Islet precursor cell (in vitro differentiated cells): Measurements from ENCODE around the gene PRKCE.

Source experiments
- DNase-seq: peaks from one replicate; pipeline ENCODE4 v3.0.0-alpha.2; 2018

PRKCE gene

GRCh38 chr2:45814951-45815621 lies 163.6 kb downstream of the PRKCE start:
- no peak for DNase-seq

DNA sequence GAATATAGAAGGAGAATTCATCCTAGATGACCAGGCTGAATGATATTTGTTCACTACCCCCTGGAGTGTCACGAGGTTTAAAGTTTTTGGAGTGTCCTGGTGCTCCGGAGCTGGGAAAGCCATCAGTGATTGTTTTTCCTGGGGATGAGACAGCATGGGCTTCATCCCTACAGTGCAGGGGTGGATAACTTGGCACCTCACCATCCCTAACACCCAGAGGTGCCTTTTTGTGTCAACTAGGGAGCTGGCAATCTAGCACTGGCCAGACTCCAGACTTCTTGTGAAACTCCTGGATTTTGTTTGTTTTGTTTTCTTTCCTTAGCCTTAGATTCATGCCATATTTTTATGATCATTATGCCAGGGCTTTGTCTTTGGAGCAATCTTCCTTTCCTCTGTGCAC lies 164.8 kb downstream of the PRKCE start:
- no peak for DNase-seq

DNA sequence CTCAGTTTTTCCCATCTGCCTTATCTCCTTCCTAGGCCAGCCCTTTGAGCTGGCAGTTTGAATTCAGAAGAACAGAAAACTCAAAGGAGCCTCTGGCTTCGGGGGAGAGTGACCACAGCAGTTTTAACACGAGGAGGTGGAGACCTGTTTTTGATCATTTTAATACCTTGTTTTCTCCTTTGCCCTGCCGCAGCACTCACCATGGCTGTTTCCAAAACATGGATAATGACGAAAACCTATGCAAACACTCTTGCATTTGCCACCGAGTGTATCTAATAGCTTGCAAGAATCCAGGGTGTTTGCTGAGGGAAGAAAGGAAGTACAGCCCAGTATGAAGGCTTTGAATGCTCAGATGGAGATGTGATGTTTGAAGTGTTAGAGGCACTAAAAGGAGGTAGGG lies 167.1 kb downstream of the PRKCE start:
- DNase-seq, result no peak

GRCh38 chr2:45820048-45820447 lies 168.6 kb downstream of the PRKCE start:
- DNase-seq, result no peak

DNA sequence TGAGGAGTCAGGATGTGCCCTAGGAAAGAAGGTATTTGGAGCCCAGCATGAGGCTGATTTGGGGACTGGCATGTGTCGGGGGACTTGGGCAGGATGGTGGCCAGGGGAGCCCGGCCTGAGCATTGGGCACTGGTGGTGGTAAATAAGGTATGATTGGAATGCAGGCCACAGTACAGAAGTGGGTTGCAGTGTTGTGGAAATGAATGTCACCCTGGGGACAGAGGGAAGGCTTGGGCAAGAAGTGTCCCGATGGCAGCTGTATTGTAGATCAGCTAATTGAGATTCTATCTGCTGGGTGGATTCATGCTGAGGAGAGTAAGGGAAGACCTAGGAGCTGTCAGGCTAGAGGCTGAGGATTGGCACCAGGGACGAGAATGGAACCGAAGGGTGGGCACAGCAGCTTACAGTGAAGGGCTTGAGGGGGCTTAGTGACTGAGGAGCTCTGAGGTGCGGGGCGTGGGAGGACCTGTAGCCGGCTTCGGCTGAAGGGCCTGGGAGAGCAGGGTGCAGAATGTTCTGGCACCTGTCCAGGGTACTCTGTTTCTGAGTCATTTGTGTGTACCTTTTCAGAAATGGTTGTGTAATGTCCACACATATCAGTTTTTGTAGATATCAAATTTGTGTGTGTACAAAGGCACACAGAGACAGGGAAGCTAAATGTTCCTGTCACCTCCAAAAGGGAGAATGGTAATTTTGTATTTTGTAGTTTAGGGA lies 170.2 kb downstream of the PRKCE start:
- no peak for DNase-seq

DNA sequence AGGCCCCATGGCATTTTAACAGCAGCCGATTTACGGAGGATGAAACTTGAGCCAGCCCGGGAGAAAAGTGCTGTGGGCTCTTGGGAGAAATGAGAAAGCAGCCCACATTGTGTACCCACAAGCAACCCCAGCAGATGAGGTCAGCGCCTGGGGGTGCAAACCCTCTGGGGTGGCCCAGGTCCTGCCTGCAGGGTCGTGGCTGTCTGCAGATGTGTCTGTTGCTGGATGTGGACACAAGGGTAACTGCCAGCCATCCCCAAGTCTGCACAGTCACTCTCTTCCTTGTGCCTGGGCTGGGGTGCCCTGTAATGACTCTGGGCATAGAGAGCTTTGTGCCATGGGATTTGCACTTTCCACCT lies 170.8 kb downstream of the PRKCE start:
- no peak for DNase-seq

DNA sequence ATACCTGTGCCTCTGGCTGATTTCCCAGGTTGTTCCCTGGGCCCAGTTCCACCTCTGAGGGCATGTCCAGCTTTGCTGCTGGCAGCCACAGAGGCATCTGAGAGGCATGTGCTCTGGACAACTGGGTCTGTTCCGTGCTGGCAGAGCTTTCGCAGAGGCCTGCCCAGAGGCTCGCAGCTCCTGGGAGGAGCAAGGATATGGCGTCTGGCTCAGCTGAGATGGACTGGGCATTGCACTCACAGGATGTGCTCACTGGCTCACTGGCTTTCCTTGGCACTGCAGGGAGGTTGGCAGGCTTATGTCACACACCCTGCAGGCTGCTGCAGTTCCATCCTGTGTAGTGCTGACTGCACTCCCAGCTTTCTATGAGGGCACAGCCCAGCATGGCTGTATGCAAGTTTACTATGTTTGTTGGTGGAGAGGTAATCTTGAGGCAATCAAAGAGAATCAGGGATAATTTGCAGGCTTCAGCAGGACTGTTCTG lies 172.3 kb downstream of the PRKCE start:
- no peak for DNase-seq

DNA sequence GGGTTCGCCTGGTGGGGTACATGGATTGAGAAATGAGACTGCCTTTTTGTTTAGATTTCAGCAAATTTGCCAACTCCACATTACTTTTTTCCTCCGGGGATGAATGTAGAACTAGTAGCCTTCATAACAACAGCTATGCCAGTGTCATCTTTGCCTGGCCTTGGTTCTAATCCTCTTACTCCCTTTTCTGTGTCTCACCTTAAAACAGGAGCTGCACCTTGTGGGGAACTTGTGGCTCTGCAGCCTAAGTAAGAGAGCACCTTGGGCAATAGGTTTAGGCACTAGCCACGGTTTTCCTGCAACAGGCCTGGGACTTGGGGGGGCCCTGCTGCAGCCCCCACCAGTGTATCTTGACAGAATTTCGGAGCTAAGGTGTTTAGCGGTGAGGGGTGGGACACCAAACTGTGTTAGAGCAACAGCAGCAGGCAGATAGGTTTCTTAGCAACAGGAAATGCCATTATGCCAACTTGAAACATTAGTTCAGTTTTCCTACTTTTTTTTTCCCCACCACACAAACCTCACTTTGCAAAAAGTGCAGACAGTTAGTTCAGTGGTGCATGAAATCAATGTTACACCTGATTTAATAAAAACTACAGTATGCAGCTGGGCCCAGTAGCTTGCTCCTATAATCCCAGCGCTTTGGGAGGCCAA lies 173.7 kb downstream of the PRKCE start:
- no peak for DNase-seq

GRCh38 chr2:45826460-45826859 lies 175.0 kb downstream of the PRKCE start:
- no peak for DNase-seq

DNA sequence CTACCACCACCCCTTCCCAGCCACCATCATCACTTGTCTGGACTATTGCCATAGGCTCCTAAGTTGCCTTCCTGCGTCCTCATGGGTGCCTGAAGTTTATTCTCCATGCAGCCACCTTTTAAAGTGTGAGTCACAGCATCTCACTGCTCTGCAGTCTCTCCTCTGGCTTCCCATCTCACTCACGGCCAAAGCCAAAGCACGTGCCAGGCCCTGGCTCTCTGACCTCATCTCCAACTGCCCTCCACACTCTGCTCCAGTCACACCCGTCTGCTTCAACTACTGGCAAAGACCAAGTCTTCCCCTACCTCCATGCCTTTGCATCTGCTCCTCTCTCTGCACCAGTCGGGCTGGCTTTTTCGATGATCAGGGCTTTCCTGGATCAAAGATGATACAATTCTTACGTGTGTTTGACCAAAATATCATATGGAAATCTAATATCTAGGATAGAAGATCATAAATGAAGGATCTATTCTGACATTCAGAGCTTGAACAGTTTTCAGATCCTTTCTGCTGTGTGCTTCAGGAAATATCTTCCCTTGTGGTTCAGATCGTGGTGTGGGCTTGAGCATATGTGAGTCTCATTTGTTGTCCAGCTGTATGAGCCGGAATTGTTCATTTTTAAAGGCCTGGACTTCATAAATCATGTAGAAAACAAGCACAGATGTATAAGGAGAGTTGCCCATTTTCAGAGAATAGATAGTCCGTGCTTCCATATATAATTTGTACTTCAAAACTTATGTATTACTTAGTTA lies 175.6 kb downstream of the PRKCE start:
- peak; percentile 84 for DNase-seq

DNA sequence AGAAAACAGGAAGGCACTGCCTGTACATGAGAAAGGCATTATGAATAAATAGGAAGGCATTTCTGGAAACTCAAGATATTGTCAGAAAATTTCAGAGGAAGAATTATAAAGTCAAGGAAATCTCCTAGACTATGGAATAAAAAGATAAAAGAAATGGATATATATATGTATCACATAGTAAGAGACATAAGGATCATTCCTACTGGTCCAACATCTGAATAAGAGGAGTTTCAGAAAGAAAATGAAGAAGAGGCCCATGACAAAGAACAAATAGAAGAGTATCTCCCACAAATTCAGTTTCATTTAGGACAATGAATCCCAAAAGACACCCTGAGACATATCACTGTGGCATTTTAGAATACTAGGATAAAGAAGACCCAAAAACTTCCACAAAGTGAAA lies 178.8 kb downstream of the PRKCE start:
- DNase-seq, result no peak

DNA sequence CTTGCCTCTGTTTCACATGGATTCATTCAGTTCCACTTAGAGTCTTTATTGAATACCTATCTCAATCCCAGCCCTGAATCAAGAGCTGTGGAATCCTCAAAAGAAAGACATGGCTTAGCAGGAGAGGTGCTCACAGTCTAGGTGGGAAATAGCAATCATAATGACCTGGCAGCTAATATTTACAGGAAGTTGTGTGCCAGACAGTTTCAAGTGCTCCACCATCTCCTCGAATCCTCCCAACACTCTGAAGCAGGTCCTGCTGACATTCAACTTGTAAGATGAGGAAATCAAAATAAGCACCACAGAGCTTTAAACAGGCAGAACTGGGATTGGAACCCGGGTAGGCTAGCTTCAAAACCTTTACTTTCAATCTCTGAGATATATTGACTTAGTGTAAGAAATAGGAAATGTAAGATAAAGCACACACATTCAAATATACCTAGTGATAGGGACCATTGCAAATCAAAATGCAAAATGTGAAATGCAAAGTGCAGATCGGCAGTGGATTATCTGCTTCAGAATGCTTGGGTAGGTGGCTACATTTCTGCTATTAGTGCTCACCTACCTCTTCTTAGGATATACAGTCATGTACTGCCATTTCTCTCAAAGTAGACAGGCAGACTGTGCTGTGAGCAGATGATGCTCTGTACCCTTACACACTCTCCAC lies 182.0 kb downstream of the PRKCE start:
- no peak for DNase-seq

DNA sequence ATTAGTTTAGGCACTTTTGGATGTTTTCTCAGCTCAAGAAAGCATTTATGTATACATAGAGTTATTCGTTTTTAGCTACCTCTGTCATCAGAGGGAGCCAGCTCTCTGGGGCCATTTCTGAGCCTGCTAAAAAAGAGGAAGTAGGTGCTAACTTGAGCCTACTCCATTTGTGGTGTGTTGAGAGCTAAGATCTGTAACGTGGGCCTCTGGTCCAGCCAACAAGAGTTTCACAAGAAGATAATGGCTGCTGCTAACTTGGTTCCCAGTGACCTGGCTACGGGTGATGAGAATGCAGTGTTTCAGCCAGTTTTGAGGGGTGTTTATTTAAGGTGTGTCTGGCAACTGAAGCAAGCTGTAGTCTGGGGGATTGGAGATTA lies 182.5 kb downstream of the PRKCE start:
- DNase-seq, result no peak

- DNase-seq, result no peak
Observed at GRCh38 chr2:45834372-45834771, 182.9 kb downstream of the PRKCE start.

DNA sequence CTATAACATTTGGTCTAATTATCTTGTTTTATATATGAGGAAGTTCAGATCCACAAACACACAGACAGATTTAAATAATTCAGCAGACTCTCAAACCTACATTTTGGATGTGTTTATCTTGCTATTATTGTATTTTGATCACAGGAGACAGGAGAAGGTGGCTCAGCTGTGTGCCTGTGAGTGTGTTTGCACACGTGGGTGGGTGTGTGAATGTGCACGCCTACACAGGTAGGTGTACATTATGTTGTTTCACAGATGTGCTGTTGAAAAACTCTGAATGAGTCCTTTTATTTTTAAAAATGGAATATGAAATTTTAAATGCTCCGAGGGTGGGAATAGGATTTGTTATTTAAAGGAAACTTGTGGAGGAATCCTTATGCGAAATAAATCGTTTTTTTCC lies 183.4 kb downstream of the PRKCE start:
- no peak for DNase-seq

DNA sequence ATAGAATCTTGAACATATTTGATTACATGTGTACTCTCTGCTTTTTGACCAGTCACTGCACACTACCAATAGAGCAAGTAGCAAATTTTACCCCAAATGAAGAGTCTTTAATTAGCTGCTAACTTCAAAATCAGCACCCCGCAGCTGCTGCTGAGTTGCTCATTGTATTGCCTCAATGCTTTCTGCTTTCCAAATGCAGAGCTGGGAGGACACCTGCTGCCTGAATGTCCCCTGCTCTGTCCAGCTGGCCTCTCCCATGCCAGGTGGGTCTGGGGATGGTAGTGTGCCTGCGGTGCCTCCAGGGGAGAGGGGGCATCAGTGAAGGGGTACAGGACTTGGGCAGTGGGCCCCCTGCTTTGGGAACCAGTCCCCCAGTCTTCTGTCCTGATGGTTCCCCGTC lies 184.8 kb downstream of the PRKCE start:
- DNase-seq, result no peak

DNA sequence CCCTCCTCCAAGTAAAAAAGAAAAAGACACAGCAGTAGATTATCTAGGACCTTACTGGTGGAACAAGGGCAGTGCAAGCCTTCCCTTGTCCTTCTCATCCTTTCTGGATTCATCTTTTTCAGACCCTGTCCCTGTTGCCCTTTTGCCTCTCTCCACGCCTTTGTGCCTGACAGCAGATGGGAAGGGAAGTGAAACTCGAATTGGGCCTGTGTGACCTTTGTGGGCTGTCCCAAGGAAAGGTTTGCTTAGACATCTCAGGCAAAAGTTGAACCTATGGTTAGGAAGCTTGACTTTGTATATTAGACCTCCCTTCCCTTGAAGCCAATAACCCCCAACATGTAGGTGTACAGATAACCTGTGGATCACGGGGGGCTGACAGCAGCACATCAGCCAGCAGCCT lies 185.3 kb downstream of the PRKCE start:
- DNase-seq, result no peak

- no peak for DNase-seq
Observed at GRCh38 chr2:45837812-45838341, 186.4 kb downstream of the PRKCE start.

DNA sequence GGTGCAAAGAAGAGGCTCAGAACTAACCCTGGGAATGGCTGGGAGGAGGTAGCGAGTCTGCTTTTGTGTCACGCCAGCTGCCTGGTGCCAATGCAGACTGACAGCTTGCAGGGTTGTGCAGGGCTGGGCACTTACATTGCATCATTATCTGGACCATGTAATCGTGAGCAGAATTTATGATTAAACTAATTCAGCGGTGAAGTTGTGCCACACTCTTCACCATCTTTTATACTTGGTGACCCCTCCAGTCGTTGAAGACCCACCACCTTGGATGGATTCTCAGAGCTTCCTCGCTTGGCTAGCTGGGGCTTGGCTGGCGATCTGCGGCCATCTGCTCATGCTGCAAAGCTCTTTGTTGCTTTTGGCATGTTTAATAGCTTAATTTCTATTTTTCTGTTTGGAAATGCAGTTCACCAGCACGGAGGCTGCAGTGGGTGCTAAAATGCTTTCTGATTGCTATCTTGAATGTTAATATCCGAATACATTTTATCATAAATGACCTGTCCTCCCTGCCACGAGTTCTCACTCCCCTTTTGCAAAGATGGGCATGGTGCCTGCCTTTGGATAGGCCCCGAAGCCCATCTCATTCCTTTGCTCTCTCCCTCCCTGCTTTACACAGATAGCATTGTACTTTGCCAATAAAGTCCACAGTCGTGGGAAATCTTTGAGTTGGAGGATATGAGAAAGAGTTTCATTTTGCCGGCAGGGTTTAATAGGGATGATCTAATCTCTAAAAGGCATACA lies 188.2 kb downstream of the PRKCE start:
- DNase-seq, result no peak

GRCh38 chr2:45840481-45840880 lies 189.0 kb downstream of the PRKCE start:
- DNase-seq, result no peak

GRCh38 chr2:45841752-45842407 lies 190.4 kb downstream of the PRKCE start:
- no peak for DNase-seq
